Ishikawa (cell line): ENCODE data around the gene TSC22D3.

ENCODE experiments used
- CEBPB ChIP-seq: IDR thresholded peaks from 2 replicates; pipeline ENCODE4 v1.6.1; 2012
- CREB1 ChIP-seq: IDR thresholded peaks from 2 replicates; pipeline ENCODE4 v1.6.1; 2012; ENCODE audit warnings: low read depth
- EGR1 ChIP-seq: IDR thresholded peaks from 2 replicates; pipeline ENCODE4 v1.6.1; 2012
- EP300 ChIP-seq: IDR thresholded peaks from 2 replicates; pipeline ENCODE4 v1.6.1; 2012; ENCODE audit warnings: borderline replicate concordance
- FOXM1 ChIP-seq: IDR thresholded peaks from 2 replicates; pipeline ENCODE4 v1.6.1; 2012; ENCODE audit warnings: low read depth, borderline replicate concordance
- MAX ChIP-seq: IDR thresholded peaks from 2 replicates; pipeline ENCODE4 v1.6.1; 2012
- NFIC ChIP-seq: IDR thresholded peaks from 2 replicates; pipeline ENCODE4 v1.6.1; 2012
- RAD21 ChIP-seq: IDR thresholded peaks from 2 replicates; pipeline ENCODE4 v1.6.1; 2012; ENCODE audit warnings: low read depth
- REST ChIP-seq: IDR thresholded peaks from 2 replicates; pipeline ENCODE4 v1.6.1; 2012; ENCODE audit warnings: low read depth, mild to moderate bottlenecking
- TAF1 ChIP-seq: IDR thresholded peaks from 2 replicates; pipeline ENCODE4 v1.6.1; 2012; ENCODE audit warnings: low read depth, mild to moderate bottlenecking
- TCF12 ChIP-seq: IDR thresholded peaks from 2 replicates; pipeline ENCODE4 v1.6.1; 2012; ENCODE audit warnings: low read depth
- TEAD4 ChIP-seq: IDR thresholded peaks from 2 replicates; pipeline ENCODE4 v1.6.1; 2012
- USF1 ChIP-seq: IDR thresholded peaks from 2 replicates; pipeline ENCODE4 v1.6.1; 2012
- YY1 ChIP-seq: IDR thresholded peaks from 2 replicates; pipeline ENCODE4 v1.6.1; 2012; ENCODE audit warnings: low read depth
- ZBTB7A ChIP-seq: IDR thresholded peaks from 2 replicates; pipeline ENCODE4 v1.6.1; 2012; ENCODE audit warnings: low read depth

The TSC22D3 gene

GRCh38 chrX:107768051-107768450 is 7.5 kb downstream of the TSC22D3 start:
- TF ChIP-seq NFIC (no peak), CREB1 (no peak), EP300 (no peak), EGR1 (no peak), TCF12 (no peak), MAX (no peak)

GRCh38 chrX:107766470-107767150 is 9.0 kb downstream of the TSC22D3 start:
- TF ChIP-seq CEBPB (no peak), EP300 (no peak), EGR1 (no peak), YY1 (no peak)

GRCh38 chrX:107764845-107765608 is 10.6 kb downstream of the TSC22D3 start:
- no peak for TF ChIP-seq FOXM1
- no peak for TF ChIP-seq USF1
- no peak for TF ChIP-seq EP300
- TF ChIP-seq REST: no peak
- TF ChIP-seq RAD21: no peak
- TF ChIP-seq CEBPB: no peak
- no peak for TF ChIP-seq TCF12
- no peak for TF ChIP-seq MAX
- TF ChIP-seq NFIC: no peak

DNA sequence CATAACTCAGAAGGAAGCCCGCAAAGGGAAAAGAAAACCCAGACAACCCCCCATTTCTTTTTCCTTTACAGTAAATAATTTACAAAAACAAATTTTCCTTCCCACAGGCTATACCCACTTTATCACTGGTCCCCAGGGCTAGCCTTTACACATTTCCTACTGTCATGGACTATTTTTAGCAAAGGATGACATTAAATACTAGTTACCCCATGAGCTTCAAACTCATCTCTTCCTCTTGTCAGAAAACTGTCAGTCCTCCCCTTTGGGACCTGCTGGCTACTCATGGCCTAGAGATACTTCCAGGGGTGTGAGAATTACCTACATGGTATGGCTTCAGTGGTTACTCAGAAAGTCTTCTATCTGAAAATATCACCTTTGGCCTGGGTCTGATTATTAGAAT is 11.9 kb downstream of the TSC22D3 start:
- TF ChIP-seq USF1 (no peak), NFIC (no peak), TCF12 (no peak), TAF1 (no peak), TEAD4 (no peak), CEBPB (no peak), CREB1 (no peak), YY1 (no peak), RAD21 (no peak), MAX (no peak), ZBTB7A (no peak), FOXM1 (no peak), REST (no peak), EP300 (no peak), EGR1 (no peak)

DNA sequence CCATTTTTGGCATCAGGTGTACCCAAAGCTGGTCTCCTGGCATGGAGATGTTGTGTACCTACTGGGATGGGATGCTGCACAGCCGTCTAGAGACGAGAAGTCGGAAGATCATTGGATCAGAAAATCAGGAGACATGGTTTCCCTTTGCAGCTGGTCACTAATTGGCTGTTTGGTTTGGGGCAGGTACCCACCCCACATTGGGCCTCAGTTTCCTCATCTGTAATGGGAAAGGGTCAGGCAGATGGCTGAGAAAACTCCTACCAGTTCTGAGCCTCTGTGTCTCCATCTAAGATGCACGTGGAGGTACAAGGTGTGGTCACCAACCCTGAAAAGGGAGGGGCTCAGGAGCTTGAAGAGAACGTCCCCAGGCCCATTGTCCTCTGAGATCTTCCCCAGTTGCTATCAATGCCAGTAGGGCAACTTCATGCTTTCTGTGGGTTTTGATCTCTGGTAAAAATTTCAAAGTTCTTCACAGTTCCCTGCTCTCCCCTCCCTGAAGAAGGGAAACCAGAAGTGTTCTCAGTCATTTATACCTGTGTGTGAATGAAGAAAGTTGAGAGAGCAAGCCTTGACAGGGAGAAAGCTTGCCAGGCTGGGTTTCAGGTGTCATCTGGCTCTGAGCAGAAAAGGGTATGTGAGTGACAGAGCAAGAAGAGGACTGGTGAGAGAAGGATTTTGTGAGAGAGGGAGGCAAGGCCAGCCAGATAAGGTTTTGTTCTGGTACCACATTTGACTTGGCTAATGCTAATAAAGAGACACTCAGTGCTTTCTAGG is 15.1 kb downstream of the TSC22D3 start:
- no peak for TF ChIP-seq TCF12
- TF ChIP-seq EGR1: no peak
- TF ChIP-seq ZBTB7A: no peak
- TF ChIP-seq CREB1: no peak
- no peak for TF ChIP-seq TAF1
- no peak for TF ChIP-seq REST
- TF ChIP-seq CEBPB: no peak
- no peak for TF ChIP-seq EP300
